ENCODE measurements around the gene ADAM12.

The ADAM12 gene

GRCh38 chr10:126421756-126422256, 33.5 kb upstream of the ADAM12 start:
- Mint-ChIP-seq H3K36me3 (ENCODE audit: insufficient read depth) (no peaks in the 10 kb centered on the region), H3K27me3 (no peaks in the 10 kb centered on the region), H3K4me1 (no peaks in the 10 kb centered on the region), H3K4me3 (no peak overlapping the region), H3K9me3 (peaks cover 11% of the 10 kb centered on the region), H3K27ac (ENCODE audit: low read depth) (no peak overlapping the region)
- ATAC-seq (replicated peaks; ENCODE audit: extremely low read depth, poor library complexity, severe bottlenecking) = no peak
- no peak for DNase-seq (ENCODE audit: low spot score in 2 of 2)

- Mint-ChIP-seq H3K4me3 (no peak overlapping the region), H3K27me3 (no peaks in the 10 kb centered on the region), H3K4me1 (no peaks in the 10 kb centered on the region), H3K27ac (ENCODE audit: low read depth) (no peak overlapping the region), H3K36me3 (ENCODE audit: insufficient read depth) (no peaks in the 10 kb centered on the region), H3K9me3 (peaks cover 16% of the 10 kb centered on the region)
- DNase-seq (ENCODE audit: low spot score in 2 of 2) (no peak), ATAC-seq (replicated peaks; ENCODE audit: extremely low read depth, poor library complexity, severe bottlenecking) (no peak)
Measured at GRCh38 chr10:126420567-126421300, 32.5 kb upstream of the ADAM12 start.

GRCh38 chr10:126417220-126417825, 29.0 kb upstream of the ADAM12 start:
- no peak for ATAC-seq (replicated peaks; ENCODE audit: extremely low read depth, poor library complexity, severe bottlenecking)
- Mint-ChIP-seq H3K4me3 (no peak overlapping the region), H3K4me1 (no peaks in the 10 kb centered on the region), H3K36me3 (ENCODE audit: insufficient read depth) (no peaks in the 10 kb centered on the region), H3K9me3 (peaks cover 11% of the 10 kb centered on the region), H3K27ac (ENCODE audit: low read depth) (no peak overlapping the region), H3K27me3 (no peaks in the 10 kb centered on the region)
- DNase-seq (ENCODE audit: low spot score in 2 of 2) = no peak

GRCh38 chr10:126409821-126410220, 21.5 kb upstream of the ADAM12 start:
- peaks cover 2% of the 10 kb centered on the region for H3K36me3 Mint-ChIP-seq (ENCODE audit: insufficient read depth)

GRCh38 chr10:126408953-126409641, 20.8 kb upstream of the ADAM12 start:
- H3K4me1 Mint-ChIP-seq = no peaks in the 10 kb centered on the region
- H3K4me3 Mint-ChIP-seq = no peak overlapping the region
- H3K9me3 Mint-ChIP-seq = no peaks in the 10 kb centered on the region
- DNase-seq (ENCODE audit: low spot score in 2 of 2) (no peak), ATAC-seq (replicated peaks; ENCODE audit: extremely low read depth, poor library complexity, severe bottlenecking) (no peak)
- peaks cover 2% of the 10 kb centered on the region for H3K36me3 Mint-ChIP-seq (ENCODE audit: insufficient read depth)
- no peak overlapping the region for H3K27ac Mint-ChIP-seq (ENCODE audit: low read depth)
- no peaks in the 10 kb centered on the region for H3K27me3 Mint-ChIP-seq

More at GRCh38 chr10:126409821-126410220, 21.5 kb upstream of the ADAM12 start:
- no peak overlapping the region for H3K4me3 Mint-ChIP-seq
- H3K27me3 Mint-ChIP-seq = no peaks in the 10 kb centered on the region
- H3K4me1 Mint-ChIP-seq = no peaks in the 10 kb centered on the region
- H3K9me3 Mint-ChIP-seq = no peaks in the 10 kb centered on the region
- DNase-seq (ENCODE audit: low spot score in 2 of 2) (no peak), ATAC-seq (replicated peaks; ENCODE audit: extremely low read depth, poor library complexity, severe bottlenecking) (no peak)
- H3K27ac Mint-ChIP-seq (ENCODE audit: low read depth) = no peak overlapping the region

GRCh38 chr10:126407831-126408230, 19.6 kb upstream of the ADAM12 start:
- peaks cover 2% of the 10 kb centered on the region for H3K36me3 Mint-ChIP-seq (ENCODE audit: insufficient read depth)
- H3K27me3 Mint-ChIP-seq = no peaks in the 10 kb centered on the region
- no peaks in the 10 kb centered on the region for H3K4me1 Mint-ChIP-seq
- no peak overlapping the region for H3K27ac Mint-ChIP-seq (ENCODE audit: low read depth)
- no peak for DNase-seq (ENCODE audit: low spot score in 2 of 2)
- H3K9me3 Mint-ChIP-seq = no peaks in the 10 kb centered on the region
- H3K4me3 Mint-ChIP-seq = no peak overlapping the region
- ATAC-seq (replicated peaks; ENCODE audit: extremely low read depth, poor library complexity, severe bottlenecking) = no peak

GRCh38 chr10:126405239-126405775, 17.0 kb upstream of the ADAM12 start:
- no peak overlapping the region for H3K4me3 Mint-ChIP-seq
- no peak for DNase-seq (ENCODE audit: low spot score in 2 of 2)
- H3K9me3 Mint-ChIP-seq = no peaks in the 10 kb centered on the region
- H3K4me1 Mint-ChIP-seq = no peaks in the 10 kb centered on the region
- H3K27ac Mint-ChIP-seq (ENCODE audit: low read depth) = no peak overlapping the region
- no peak for ATAC-seq (replicated peaks; ENCODE audit: extremely low read depth, poor library complexity, severe bottlenecking)
- no peaks in the 10 kb centered on the region for H3K27me3 Mint-ChIP-seq
- H3K36me3 Mint-ChIP-seq (ENCODE audit: insufficient read depth) = peaks cover 2% of the 10 kb centered on the region

GRCh38 chr10:126402721-126403695, 14.7 kb upstream of the ADAM12 start:
- Mint-ChIP-seq H3K4me1 (no peaks in the 10 kb centered on the region), H3K4me3 (no peak overlapping the region), H3K27ac (ENCODE audit: low read depth) (no peak overlapping the region), H3K27me3 (no peaks in the 10 kb centered on the region), H3K9me3 (no peaks in the 10 kb centered on the region), H3K36me3 (ENCODE audit: insufficient read depth) (peaks cover 2% of the 10 kb centered on the region)
- DNase-seq (ENCODE audit: low spot score in 2 of 2) (no peak), ATAC-seq (replicated peaks; ENCODE audit: extremely low read depth, poor library complexity, severe bottlenecking) (no peak)

DNA sequence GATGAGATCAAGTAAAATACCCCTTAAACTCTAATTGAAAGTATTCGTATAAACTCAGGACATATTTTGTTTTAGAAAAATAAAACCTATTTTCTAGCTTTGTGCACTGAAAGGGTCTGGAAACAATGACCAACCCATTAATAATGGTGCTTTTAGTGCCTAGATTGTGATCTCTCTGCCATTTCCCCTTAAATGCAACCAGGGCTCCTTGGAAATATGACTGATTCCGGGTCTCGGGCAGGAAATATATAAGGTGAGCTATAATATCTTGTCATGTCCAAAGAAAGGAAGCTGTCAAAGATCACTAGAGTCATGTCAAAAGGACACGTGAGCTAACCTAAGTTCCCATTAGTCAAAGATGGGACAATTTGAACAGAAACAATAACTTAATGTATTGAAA, 12.4 kb upstream of the ADAM12 start:
- no peak for ATAC-seq (replicated peaks; ENCODE audit: extremely low read depth, poor library complexity, severe bottlenecking)

DNA sequence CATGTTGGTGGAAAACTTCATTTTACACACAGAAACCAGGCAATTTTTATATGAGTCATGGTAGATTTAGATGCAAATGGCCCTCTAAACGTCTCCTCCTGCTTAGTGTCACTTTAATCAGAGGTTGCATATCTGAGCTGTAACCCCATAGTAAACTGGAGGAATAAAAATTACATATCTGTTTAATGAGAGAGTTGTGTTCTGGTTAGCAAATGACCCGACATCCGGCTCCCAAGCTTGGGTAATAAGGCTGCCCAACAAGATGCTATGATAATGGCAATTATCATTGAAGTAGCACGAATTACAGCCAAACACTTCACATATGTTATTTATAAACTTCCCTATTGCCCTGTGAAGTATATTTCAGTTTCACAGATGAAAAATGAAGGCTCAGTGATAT, 10.6 kb upstream of the ADAM12 start:
- Mint-ChIP-seq H3K27me3 (no peaks in the 10 kb centered on the region), H3K9me3 (peaks cover 23% of the 10 kb centered on the region), H3K4me1 (no peaks in the 10 kb centered on the region), H3K36me3 (ENCODE audit: insufficient read depth) (no peaks in the 10 kb centered on the region), H3K27ac (ENCODE audit: low read depth) (no peak overlapping the region), H3K4me3 (no peak overlapping the region)
- DNase-seq (ENCODE audit: low spot score in 2 of 2) (no peak), ATAC-seq (replicated peaks; ENCODE audit: extremely low read depth, poor library complexity, severe bottlenecking) (no peak)

More for the DNA sequence above, 12.4 kb upstream of the ADAM12 start:
- no peak overlapping the region for H3K27ac Mint-ChIP-seq (ENCODE audit: low read depth)
- no peaks in the 10 kb centered on the region for H3K27me3 Mint-ChIP-seq
- H3K36me3 Mint-ChIP-seq (ENCODE audit: insufficient read depth) = no peaks in the 10 kb centered on the region
- no peak overlapping the region for H3K4me3 Mint-ChIP-seq
- H3K9me3 Mint-ChIP-seq = peaks cover 12% of the 10 kb centered on the region
- DNase-seq (ENCODE audit: low spot score in 2 of 2) = no peak
- no peaks in the 10 kb centered on the region for H3K4me1 Mint-ChIP-seq

DNA sequence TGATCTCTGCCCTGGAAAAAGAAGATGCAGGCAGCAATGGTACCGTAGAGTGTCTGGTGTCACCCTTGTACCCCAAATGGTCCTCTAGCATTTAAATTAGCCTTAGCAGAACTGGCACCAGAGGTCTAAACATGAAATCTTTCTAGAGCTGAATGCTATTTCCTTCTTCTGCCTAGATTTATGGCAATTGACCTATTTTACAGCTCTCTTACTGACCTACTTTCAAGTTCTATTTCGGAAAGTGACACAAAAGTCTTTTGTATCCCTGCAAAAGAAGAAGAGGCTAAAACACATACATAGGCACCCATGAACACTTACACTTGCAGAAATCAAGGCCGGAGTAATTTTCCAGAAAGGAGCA, 10.1 kb upstream of the ADAM12 start:
- Mint-ChIP-seq H3K4me3 (no peak overlapping the region), H3K27ac (ENCODE audit: low read depth) (no peak overlapping the region), H3K9me3 (peaks cover 23% of the 10 kb centered on the region), H3K36me3 (ENCODE audit: insufficient read depth) (no peaks in the 10 kb centered on the region), H3K27me3 (no peaks in the 10 kb centered on the region), H3K4me1 (no peaks in the 10 kb centered on the region)
- DNase-seq (ENCODE audit: low spot score in 2 of 2) = no peak
- no peak for ATAC-seq (replicated peaks; ENCODE audit: extremely low read depth, poor library complexity, severe bottlenecking)

Data from central memory CD8-positive, alpha-beta T cell (primary cell).